ENCODE measurements around the gene CELA3B.
"Not testable (repeated sequence)": the region's sequence is repeated elsewhere in the genome, so short reads cannot be mapped to it uniquely, and the experiment has no call there.

Gene CELA3B, protein sequence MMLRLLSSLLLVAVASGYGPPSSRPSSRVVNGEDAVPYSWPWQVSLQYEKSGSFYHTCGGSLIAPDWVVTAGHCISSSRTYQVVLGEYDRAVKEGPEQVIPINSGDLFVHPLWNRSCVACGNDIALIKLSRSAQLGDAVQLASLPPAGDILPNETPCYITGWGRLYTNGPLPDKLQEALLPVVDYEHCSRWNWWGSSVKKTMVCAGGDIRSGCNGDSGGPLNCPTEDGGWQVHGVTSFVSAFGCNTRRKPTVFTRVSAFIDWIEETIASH

DNA sequence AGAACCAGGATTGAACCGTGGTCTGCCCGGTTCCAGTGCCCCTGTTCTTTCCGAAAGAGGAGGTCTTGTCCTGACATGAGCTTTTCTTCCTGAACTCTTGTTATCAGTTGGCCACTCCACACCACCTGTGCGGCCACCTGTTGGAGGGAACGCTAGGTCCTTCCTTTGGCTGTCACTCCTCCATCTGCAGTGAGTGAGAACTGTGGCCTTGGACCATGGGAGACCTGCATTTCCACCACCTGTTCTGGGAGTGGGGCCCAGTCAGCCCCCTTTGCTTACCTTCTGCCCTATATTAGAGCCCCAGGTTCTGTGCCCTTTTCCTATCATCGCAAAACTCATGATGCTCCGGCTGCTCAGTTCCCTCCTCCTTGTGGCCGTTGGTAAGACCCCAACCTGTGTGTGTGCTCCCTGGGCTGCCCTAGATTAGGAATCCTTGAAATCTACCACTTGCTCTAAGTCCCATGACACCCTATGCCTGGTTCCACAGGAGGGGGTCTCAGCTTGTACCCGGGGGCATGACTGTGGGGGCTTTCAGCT, at the start of gene CELA3B:
Gene CELA3B (plus strand): TSS at position 320 of the 537 bp plus-strand sequence. CDS start 18 bp downstream, at position 338.
- H3K9ac ChIP-seq; H3K4me3 ChIP-seq; H3K36me3 ChIP-seq; H3K4me1 ChIP-seq; H3K27me3 ChIP-seq; H4K20me1 ChIP-seq; H3K4me2 ChIP-seq; H3K9me3 ChIP-seq (replicated peaks in 1 of 11); H3K27ac ChIP-seq: not testable (repeated sequence)

DNA sequence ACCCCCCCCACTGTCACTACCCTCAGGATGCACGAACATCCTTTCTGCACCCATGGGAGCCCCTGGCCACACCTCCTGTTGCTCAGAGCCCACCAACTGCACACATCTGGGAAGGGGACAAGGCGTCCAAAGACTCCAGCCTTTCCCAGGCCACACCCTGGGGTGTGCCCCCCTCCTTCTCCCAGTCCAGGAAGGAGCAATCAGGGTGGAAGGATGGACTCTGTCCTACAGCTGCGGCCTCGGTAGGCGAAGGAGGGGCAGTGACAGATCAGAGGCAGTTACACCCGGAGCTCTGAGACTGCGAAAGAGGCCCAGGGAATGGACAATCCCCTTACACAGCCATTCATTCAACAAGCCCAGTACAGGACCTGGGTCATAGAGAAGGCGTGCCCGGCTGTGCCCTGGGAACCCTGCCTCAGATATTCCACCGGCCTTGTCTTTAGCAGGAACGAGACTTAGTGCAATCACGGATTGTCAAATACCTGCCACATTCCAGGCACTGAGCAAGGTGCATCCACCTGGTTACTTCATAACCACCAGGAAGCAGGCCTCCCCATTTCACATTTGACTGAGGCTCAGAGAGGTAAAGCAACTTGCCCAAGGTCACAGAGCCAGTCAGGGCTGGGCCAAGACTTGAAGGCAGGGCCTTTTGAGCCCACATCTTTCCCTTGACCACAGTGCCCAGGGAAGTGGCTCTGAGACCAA, 49.1 kb upstream of the CELA3B start:
- Histone ChIP-seq H3K27ac (peak overlapping the region in 7 of 11 experiments; percentile 8 to 58 (median 44); a peak in 11 of 22 replicates), H3K36me3 (peaks cover 0 to 13% (median 0%) of the 10 kb centered on the region in 11 experiments; a peak in 5 of 22 replicates), H3K4me1 (peaks cover 64 to 90% (median 78%) of the 10 kb centered on the region in 10 experiments), H3K4me2 (peak overlapping the region; percentile 19 to 83 (median 75); a peak in 20 of 22 replicates), H4K20me1 (peaks cover 0 to 49% (median 3%) of the 10 kb centered on the region in 11 experiments; a peak in 8 of 22 replicates), H3K9me3 (replicated peaks in 1 of 11) (no peaks in the 10 kb centered on the region), H3K4me3 (no peak overlapping the region), H3K9ac (peak overlapping the region in 8 of 11 experiments; percentile 5 to 58 (median 39); a peak in 10 of 22 replicates), H3K27me3 (no peaks in the 10 kb centered on the region)
- no peak for TF ChIP-seq Cebpa-rat (IDR thresholded peaks at IDR 0.05)

DNA sequence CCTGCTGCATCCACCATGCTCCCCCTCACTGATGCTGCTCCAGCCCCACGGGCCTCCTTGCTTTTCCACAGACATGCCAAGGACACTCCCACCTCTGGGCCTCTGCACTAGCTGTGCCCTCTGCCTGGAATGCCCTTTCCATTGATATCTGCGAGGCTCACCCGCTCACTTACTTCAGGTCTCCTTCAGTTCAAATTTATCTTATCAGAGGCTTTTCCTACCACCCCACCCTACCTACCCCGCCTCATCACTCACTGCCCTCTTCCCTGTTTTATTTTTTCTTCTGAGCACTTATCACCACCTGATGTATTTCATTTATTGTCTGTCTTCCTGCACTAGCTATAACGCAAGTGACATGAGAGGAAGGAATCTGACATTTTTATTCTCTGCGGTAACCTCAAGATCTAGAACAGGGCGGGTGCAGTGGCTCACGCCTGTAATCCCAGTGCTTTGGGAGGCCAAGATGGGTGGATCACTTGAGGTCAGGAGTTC, 46.7 kb upstream of the CELA3B start:
- no peak overlapping the region for H3K4me2 ChIP-seq
- H3K4me1 ChIP-seq, result peaks cover 61 to 90% (median 78%) of the 10 kb centered on the region in 10 experiments
- H4K20me1 ChIP-seq, result peaks cover 0 to 63% (median 11%) of the 10 kb centered on the region in 11 experiments; a peak in 10 of 22 replicates
- no peak overlapping the region for H3K9ac ChIP-seq
- H3K9me3 ChIP-seq (replicated peaks in 1 of 11), result no peaks in the 10 kb centered on the region
- TF ChIP-seq Cebpa-rat (IDR thresholded peaks at IDR 0.05), result no peak
- no peaks in the 10 kb centered on the region for H3K27me3 ChIP-seq
- no peak overlapping the region for H3K27ac ChIP-seq
- peaks cover 0 to 13% (median 0%) of the 10 kb centered on the region in 11 experiments; a peak in 5 of 22 replicates for H3K36me3 ChIP-seq
- H3K4me3 ChIP-seq, result no peak overlapping the region

GRCh38 chr1:21930629-21931170, 46.1 kb upstream of the CELA3B start:
- Histone ChIP-seq H4K20me1 (peaks cover 0 to 63% (median 11%) of the 10 kb centered on the region in 11 experiments; a peak in 10 of 22 replicates), H3K9ac (peak overlapping the region in 5 of 11 experiments; percentile 0 to 52 (median 35); a peak in 5 of 22 replicates), H3K9me3 (replicated peaks in 1 of 11) (no peaks in the 10 kb centered on the region), H3K27ac (peak overlapping the region in 8 of 11 experiments; percentile 30 to 64 (median 48); a peak in 10 of 22 replicates), H3K4me2 (peak overlapping the region in 10 of 11 experiments; percentile 25 to 88 (median 83); a peak in 15 of 22 replicates), H3K36me3 (peaks cover 0 to 13% (median 0%) of the 10 kb centered on the region in 11 experiments; a peak in 5 of 22 replicates), H3K4me3 (no peak overlapping the region), H3K27me3 (no peaks in the 10 kb centered on the region), H3K4me1 (peaks cover 61 to 90% (median 78%) of the 10 kb centered on the region in 10 experiments)
- TF ChIP-seq Cebpa-rat (IDR thresholded peaks at IDR 0.05), result no peak

- H3K9me3 ChIP-seq (replicated peaks in 1 of 11), result no peaks in the 10 kb centered on the region
- no peaks in the 10 kb centered on the region for H3K27me3 ChIP-seq
- peak overlapping the region; percentile 0 to 67 (median 35); a peak in 16 of 22 replicates for H3K9ac ChIP-seq
- no peak overlapping the region for H3K4me3 ChIP-seq
- H3K4me1 ChIP-seq, result peaks cover 61 to 90% (median 78%) of the 10 kb centered on the region in 10 experiments
- H3K36me3 ChIP-seq, result peaks cover 0 to 13% (median 0%) of the 10 kb centered on the region in 11 experiments; a peak in 5 of 22 replicates
- peak overlapping the region; percentile 25 to 88 (median 83); a peak in 21 of 22 replicates for H3K4me2 ChIP-seq
- peaks cover 0 to 69% (median 11%) of the 10 kb centered on the region in 11 experiments; a peak in 10 of 22 replicates for H4K20me1 ChIP-seq
- peak overlapping the region in 9 of 11 experiments; percentile 21 to 64 (median 48); a peak in 18 of 22 replicates for H3K27ac ChIP-seq
- TF ChIP-seq Cebpa-rat (IDR thresholded peaks at IDR 0.05), result no peak
Observed at GRCh38 chr1:21931171-21932093, 45.4 kb upstream of the CELA3B start.

DNA sequence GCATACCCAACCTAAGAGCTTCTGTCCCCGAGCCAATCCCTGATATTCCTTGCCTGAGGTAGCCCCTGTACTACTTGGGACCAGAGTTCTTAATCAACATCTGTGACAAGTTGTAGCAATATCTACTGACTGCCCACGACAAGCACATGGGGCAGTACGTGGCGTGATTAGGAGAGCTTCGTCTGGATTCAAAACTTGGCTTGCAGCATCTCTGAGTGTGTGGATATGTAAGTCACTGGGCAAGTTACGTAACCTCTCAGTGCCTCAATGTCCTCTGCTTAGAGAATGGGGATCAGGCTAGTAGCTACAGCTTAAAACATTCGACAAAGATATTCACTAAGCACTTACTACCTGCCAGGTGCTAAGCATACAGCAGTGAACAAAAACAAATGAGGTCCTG, 44.7 kb upstream of the CELA3B start:
- H3K36me3 ChIP-seq, result peaks cover 0 to 13% (median 0%) of the 10 kb centered on the region in 11 experiments; a peak in 5 of 22 replicates
- H3K27me3 ChIP-seq, result no peaks in the 10 kb centered on the region
- peak overlapping the region in 9 of 11 experiments; percentile 21 to 64 (median 48); a peak in 16 of 22 replicates for H3K27ac ChIP-seq
- H3K4me2 ChIP-seq, result peak overlapping the region; percentile 25 to 88 (median 83); a peak in 21 of 22 replicates
- H3K9me3 ChIP-seq (replicated peaks in 1 of 11), result no peaks in the 10 kb centered on the region
- peaks cover 56 to 86% (median 74%) of the 10 kb centered on the region in 10 experiments for H3K4me1 ChIP-seq
- H4K20me1 ChIP-seq, result peaks cover 0 to 68% (median 11%) of the 10 kb centered on the region in 11 experiments; a peak in 10 of 22 replicates
- TF ChIP-seq Cebpa-rat (IDR thresholded peaks at IDR 0.05), result peak in 4 of 11 experiments; percentile 14 to 38 (median 30); a peak in 5 of 22 replicates
- no peak overlapping the region for H3K4me3 ChIP-seq
- H3K9ac ChIP-seq, result peak overlapping the region in 9 of 11 experiments; percentile 25 to 67 (median 39); a peak in 11 of 22 replicates

- Histone ChIP-seq H3K36me3 (peaks cover 0 to 13% (median 0%) of the 10 kb centered on the region in 11 experiments; a peak in 5 of 22 replicates), H4K20me1 (peaks cover 0 to 54% (median 11%) of the 10 kb centered on the region in 11 experiments; a peak in 9 of 22 replicates), H3K9me3 (replicated peaks in 1 of 11) (no peaks in the 10 kb centered on the region), H3K4me1 (peaks cover 57 to 83% (median 71%) of the 10 kb centered on the region in 10 experiments), H3K9ac (peak overlapping the region in 9 of 11 experiments; percentile 2 to 69 (median 52); a peak in 18 of 22 replicates), H3K4me3 (peak overlapping the region in 3 of 10 experiments; percentile 4 to 26 (median 17); a peak in 6 of 20 replicates), H3K4me2 (peak overlapping the region; percentile 52 to 88 (median 83)), H3K27ac (peak overlapping the region in 9 of 11 experiments; percentile 0 to 69 (median 47); a peak in 15 of 22 replicates), H3K27me3 (no peaks in the 10 kb centered on the region)
- no peak for TF ChIP-seq Cebpa-rat (IDR thresholded peaks at IDR 0.05)
Observed at GRCh38 chr1:21933397-21934248, 43.2 kb upstream of the CELA3B start.
